Hematopoietic multipotent progenitor cell treated with erythropoietin and hydrocortisone succinate and interleukin-3 and kit ligand, for 15 days (in vitro differentiated cells): Measurements from ENCODE around the gene CKS2.
"Not testable (repeated sequence)": the region's sequence is repeated elsewhere in the genome, so short reads cannot be mapped to it uniquely, and the experiment has no call there.

Source experiments
- DNase-seq: peaks from one replicate; pipeline ENCODE4 v3.0.0-alpha.2; 2015; ENCODE audit warnings: low spot score

The CKS2 gene

DNA sequence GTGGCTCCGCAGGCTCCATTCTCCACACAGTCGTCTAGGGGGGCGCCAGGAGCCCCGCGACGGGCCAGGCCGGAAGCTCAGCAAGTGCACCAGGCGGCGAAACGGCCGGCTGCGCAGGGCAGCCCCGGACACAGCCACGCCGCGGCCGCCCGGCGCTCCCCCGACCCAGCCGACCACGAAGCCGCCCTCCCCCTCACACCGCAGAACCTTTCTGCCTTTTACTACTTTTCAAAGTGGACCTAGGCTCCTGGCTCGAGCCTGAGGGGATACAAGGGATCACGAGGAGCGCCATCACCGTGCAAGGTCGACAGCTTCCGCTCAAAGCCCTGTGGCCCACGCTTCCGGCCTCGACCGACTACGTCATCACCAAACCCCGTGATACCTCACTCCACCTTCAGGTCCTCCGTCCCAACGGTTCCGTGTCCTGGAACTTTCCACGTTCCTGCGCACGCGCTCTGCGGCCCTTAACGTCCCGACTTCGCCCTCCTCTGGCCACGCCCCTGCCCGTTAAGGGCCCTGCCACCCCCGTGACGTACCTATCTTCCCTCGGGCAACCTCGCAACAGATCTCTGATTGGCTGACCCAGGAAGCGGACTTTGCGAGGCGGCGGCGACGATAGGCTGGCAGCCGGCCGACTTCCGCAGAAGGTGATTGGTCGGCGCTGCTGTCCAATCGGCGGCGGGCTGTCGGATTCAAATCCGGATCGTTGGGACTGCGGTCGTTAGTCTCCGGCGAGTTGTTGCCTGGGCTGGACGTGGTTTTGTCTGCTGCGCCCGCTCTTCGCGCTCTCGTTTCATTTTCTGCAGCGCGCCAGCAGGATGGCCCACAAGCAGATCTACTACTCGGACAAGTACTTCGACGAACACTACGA lies at the start of gene CKS2:
CKS2 (plus strand) TSS at position 721 of the 871 bp plus-strand sequence; CDS start at position 819, 98 bp downstream.
- peak; percentile 100 for DNase-seq

GRCh38 chr9:89273528-89274279 lies 37.3 kb upstream of the CKS2 start:
- DNase-seq, result no peak

- no peak for DNase-seq
Measured at GRCh38 chr9:89274838-89275237, 36.2 kb upstream of the CKS2 start.

DNA sequence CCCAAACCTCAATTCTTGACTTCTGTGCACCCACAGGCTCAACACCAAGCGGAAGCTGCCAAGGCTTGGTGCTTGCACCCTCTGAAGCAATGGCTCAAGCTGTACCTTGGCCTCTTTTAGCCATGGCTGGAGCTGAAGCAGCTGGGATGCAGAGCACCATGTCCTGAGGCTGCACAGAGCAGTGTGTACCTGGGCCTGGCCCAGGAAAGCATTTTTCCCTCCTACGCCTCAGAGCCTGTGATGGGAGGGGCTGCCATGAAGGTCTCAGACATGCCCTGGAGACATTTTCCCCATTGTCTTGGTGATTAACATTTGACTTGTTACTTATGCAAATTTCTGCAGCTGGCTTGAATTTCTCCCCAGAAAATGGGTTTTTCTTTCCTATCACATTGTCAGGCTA lies 35.0 kb upstream of the CKS2 start:
- DNase-seq, result not testable (repeated sequence)

DNA sequence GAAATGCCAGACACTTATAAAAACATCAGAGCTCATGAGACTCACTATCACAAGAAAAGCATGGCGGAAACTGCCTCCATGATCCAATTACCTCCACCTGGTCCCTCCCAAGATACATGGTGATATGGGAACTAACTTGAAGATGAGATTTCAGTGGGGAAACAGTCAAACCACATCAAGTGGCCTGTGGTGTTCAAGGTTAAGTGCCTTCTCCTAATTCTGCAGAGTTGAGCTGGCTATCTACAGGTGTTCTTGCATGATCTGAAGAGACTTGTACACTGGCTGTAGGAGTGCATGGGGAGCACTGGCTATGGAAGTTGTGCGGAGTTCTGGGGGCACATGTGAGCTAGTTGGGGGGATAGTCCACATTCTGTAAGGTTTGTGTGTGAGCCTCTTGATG lies 34.0 kb upstream of the CKS2 start:
- DNase-seq, result no peak

DNA sequence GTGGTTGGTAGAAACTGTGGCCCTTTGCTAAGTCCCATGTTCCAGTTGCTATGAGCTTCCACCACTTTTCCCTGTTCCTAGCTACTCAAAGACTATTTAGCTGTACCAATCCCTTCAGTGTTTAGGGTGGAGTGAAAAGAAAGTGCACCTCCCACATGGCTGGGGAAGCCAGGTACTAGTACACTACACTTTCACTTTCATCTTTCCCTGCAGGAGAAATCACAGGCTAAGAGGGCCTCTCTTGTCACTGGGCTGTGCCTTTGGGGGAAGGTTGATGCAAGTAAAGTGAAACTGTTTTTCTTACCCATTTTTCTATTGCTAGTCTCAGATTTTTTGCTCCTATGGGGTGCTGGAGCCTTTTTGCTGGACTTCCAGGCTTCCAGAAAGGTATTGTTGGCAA lies 33.5 kb upstream of the CKS2 start:
- no peak for DNase-seq

DNA sequence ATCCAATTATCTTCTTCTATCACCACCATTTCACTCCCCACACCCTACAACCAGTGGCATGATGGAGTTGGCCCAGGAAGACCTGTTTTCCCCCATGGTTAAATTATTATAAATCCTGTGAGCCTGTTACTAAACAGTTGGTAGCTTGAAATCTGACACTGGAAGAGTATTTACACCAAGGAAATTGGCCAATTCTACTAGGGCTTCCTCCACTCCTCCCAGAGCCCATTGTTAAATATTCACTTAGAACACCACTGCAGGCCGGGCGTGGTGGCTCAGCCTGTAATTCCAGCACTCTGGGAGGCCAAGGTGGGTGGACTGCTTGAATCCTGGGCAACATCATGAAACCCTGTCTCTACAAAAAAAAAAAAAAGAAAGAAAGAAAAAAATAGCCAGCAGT lies 32.4 kb upstream of the CKS2 start:
- DNase-seq, result no peak

DNA sequence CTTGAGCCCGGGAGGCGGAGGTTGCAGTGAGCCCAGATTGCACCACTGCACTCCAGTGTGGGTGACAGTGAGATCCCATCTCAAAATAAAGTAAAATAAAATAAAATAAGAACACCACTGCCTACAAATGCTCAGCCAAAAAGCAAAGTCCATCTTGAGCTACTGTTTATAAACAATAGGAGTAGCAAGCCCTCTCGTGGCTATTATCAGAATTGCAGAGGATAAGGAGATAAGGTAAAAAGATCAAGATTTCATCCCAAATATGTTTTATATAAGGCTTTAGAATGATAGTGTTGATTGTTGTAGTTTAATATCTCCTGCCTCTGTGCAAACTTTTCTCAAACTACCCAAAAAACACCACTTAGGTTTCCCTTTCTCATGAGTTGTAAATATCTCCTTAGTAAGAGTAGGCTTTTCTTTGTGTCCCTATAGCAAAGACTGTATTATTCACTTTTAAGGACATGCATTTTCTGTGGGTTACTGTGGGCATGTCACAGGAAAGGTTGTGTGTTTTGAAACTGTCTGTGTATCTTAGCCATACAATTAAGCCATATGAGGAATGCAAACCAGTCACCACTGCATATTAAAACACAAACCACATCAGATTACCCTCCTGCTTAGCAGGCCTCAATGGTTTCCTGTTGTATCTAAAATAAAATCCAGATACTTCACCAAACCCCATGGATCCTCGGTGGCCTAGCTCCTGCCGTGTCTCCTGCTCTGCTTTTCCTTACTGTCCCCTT lies 31.8 kb upstream of the CKS2 start:
- peak; percentile 34 for DNase-seq

- DNase-seq, result no peak
Measured at GRCh38 chr9:89281106-89281505, 29.9 kb upstream of the CKS2 start.

- DNase-seq, result not testable (repeated sequence)
Measured at GRCh38 chr9:89282248-89282968, 28.6 kb upstream of the CKS2 start.

DNA sequence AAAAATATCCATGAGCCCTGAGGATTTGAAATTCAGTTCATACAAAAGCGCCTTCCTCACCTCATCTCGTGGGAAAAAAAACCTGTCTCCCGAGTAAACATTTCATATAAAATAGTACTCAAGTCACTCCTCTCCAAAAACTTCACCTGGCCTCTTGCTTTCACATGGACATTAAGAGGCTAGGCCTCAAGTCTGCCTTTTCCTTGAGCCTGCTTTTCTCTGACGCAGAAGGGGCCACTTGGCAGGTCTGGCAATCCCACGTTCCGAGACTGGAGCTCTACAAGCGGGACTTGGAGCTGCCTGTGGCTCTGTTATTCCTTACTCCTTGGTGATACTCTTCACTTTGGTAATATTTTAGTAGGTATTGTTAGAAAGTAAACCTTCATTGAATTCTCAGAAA lies 26.9 kb upstream of the CKS2 start:
- no peak for DNase-seq

- DNase-seq, result no peak
Measured at GRCh38 chr9:89291741-89292140, 19.3 kb upstream of the CKS2 start.

DNA sequence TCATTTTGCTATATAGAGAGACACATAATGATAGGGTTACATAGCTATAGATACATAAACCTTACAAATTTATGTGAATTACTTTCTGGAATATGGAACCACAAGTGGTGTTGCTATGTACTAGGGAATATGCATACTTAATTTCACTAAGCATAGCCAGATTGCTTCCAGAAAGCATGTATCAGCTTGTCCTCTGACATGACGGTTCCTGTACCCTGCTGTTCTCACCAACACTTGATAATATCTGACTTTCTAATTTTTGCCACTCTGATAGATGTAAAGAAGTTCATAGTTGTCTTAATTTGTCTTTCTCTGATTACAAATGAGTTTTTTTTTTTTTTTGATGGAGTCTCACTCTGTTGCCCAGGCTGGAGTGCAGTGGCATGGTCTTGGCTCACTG lies 18.0 kb upstream of the CKS2 start:
- no peak for DNase-seq

GRCh38 chr9:89295400-89295799 lies 15.6 kb upstream of the CKS2 start:
- no peak for DNase-seq

DNA sequence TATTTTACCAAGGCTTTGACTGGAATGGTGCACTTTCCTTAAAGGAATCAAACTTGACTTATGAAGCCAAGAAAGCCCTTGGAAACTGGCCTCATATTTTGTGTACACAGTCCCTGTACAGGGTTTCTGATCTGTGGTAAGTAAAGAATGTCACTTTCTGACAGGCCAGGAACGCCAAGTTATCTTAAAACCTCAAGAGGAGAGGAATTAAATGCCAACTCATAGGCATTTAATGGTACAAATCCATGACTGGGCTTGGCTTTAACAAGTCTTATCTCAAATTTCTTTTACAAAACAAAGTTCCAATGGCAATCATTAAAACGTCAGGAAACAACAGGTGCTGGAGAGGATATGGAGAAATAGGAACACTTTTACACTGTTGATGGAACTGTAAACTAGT lies 9.0 kb upstream of the CKS2 start:
- not testable (repeated sequence) for DNase-seq

GRCh38 chr9:89304020-89304833 lies 6.8 kb upstream of the CKS2 start:
- DNase-seq, result no peak

GRCh38 chr9:89304834-89305188 lies 6.2 kb upstream of the CKS2 start:
- no peak for DNase-seq

GRCh38 chr9:89305868-89306267 lies 5.1 kb upstream of the CKS2 start:
- no peak for DNase-seq

- no peak for DNase-seq
Measured at GRCh38 chr9:89309166-89309565, 1.8 kb upstream of the CKS2 start.

DNA sequence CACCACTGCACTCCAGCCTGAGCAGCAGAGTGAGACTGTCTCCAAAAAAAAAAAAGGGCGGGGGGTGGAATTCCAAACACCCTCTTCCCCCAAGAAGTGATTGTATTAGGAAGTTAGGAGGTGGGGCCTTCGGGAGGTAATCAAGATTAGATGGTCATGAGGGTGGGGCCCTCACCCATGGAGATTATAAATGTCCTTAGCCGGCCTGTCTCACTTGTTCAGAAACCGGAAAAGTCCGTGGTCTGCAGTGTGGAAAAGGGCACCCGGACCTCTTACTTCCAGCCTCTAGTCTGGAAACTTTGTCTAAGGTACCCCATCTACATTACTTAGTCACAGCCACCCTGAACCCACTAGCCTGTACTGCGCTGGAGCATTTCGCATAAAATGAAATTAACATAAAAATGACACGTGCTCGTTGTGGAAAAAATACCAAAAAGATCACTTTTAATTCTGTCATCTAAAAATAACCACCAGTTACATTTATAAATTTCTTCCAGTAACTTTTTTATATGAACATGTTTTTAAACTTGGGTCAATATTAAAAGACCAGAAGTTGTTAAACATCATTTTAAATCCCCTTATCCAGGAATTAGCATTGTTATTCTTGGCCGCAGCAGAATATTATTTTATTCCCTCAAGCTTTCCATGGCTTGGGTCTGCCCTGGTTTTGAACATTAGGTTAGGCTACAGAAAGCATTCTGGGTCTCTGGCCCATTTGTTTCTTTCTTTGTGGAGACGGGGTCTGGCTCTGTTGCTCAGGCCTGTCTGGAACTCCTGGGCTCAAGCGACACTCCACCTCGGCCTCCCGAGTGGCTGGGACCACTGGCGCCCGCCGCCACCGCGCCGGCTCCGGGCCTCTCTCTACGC lies 1.2 kb upstream of the CKS2 start:
- DNase-seq, result no peak
